Transverse colon (tissue), 4 donors: Measurements from ENCODE around the gene SDK2. TPM values are rescaled to one million over a fixed set of nuclear protein-coding genes. Genes with fewer than 3 reads are reported as not detected.

Source experiments
- DNase-seq: peaks from one replicate; pipeline ENCODE4 v3.0.0-alpha.2; 2019
- H3K27ac ChIP-seq, 4 donors: fragments of 200-600 bp; sonication (generic); 2 replicates each; pipeline ENCODE4 v1.5.1; 2016 to 2018; ENCODE audit warnings: inconsistent platforms in 4 of 4
- H3K27me3 ChIP-seq: fragments of 200-600 bp; sonication (generic); 2 replicates; pipeline ENCODE4 v1.5.1; 2017; ENCODE audit warnings: inconsistent platforms
- H3K36me3 ChIP-seq, 4 donors: fragments of 200-600 bp; sonication (generic); 2 replicates each; pipeline ENCODE4 v1.5.1; 2017 to 2019; ENCODE audit warnings: inconsistent platforms in 4 of 4
- H3K4me1 ChIP-seq, 4 donors: fragments of 200-600 bp; sonication (generic); 2 replicates each; pipeline ENCODE4 v1.5.1; 2017 to 2020; ENCODE audit warnings: inconsistent platforms in 4 of 4
- H3K4me3 ChIP-seq, 4 donors: fragments of 200-600 bp; sonication (generic); 1 replicate in 1 of 4; 2 replicates in 3 of 4; pipeline versions ENCODE4 v1.5.1 to v1.6.1; 2017 to 2019; ENCODE audit warnings: inconsistent platforms in 4 of 4
- H3K9me3 ChIP-seq, 2 donors: fragments of 200-600 bp; sonication (generic); 2 replicates each; pipeline ENCODE4 v1.5.1; 2017 to 2019; ENCODE audit warnings: inconsistent platforms in 2 of 2
- CTCF ChIP-seq, 5 experiments: fragments of 200-600 bp in 3 of 5; fragments of 450-650 bp in 2 of 5; sonication (generic) in 3 of 5; IDR thresholded peaks; 1 replicate in 2 of 5; 2 replicates in 3 of 5; pipeline ENCODE4 v1.5.1; 2016 to 2017; ENCODE audit warnings: antibody characterized with exemption in 5 of 5, inconsistent platforms in 3 of 5, mild to moderate bottlenecking in 2 of 5, moderate library complexity in 1 of 5
- EP300 ChIP-seq: sonication (generic); formaldehyde crosslinking; IDR thresholded peaks from one replicate; pipeline ENCODE4 v1.6.1; 2017; ENCODE audit warnings: antibody characterized with exemption, low read depth
- POLR2A ChIP-seq: fragments of 450-650 bp; IDR thresholded peaks from one replicate; pipeline ENCODE4 v1.6.1; 2016; ENCODE audit warnings: antibody characterized with exemption, mild to moderate bottlenecking, moderate library complexity
- POLR2AphosphoS5 ChIP-seq, 3 donors: sonication (generic); formaldehyde crosslinking; IDR thresholded peaks; one replicate each; pipeline ENCODE4 v1.6.1; 2016; ENCODE audit warnings: antibody characterized with exemption in 3 of 3
- WGBS, 2 donors: methylation state at CpG; one replicate each; pipeline ENCODE4 v1.1.5; 2018; ENCODE audit warnings: low coverage in 1 of 2; 5-methylcytosine and 5-hydroxymethylcytosine counted together
- in situ Hi-C, 4 donors: fragments of 200-750 bp; cut with MboI; loops; one replicate each; pipeline versions ENCODE4 v1.15.0 to v1.15.1; 2017; ENCODE audit warnings: low sequenced_read_pairs in 3 of 4, low pct_ligation_motif_present in 1 of 4, low pct_unique_long_range_greater_than_20kb in 1 of 4
- intact Hi-C: fragments of 100-400 bp; cut with DNase I; formaldehyde crosslinking; loops from one replicate; pipeline ENCODE4 v1.15.1; 2023; ENCODE audit warnings: low total_unique reads
- total RNA-seq, 4 donors: library from RNA; depleted of rRNA; stranded (reverse); fragments of >200 nt; gene quantifications; one replicate each; pipeline ENCODE4 v1.1.0, GENCODE V29; 2016

The SDK2 gene
- total RNA-seq, 4 donors from 2014 or later = 2.6 to 9.8 (median 3.4) TPM

- TF ChIP-seq POLR2A (no peak), POLR2AphosphoS5 (IDR thresholded peaks at IDR 0.05) (no peak), EP300 (no peak), CTCF (IDR thresholded peaks at IDR 0.05) (no peak)
- no peaks in the 10 kb centered on the region for H3K4me1 ChIP-seq
- in situ Hi-C loops = no loop called here
- H3K9me3 ChIP-seq = no peaks in the 10 kb centered on the region
- no peaks in the 10 kb centered on the region for H3K27me3 ChIP-seq
- H3K36me3 ChIP-seq = no peaks in the 10 kb centered on the region
- H3K27ac ChIP-seq = no peak overlapping the region
- DNase-seq = no peak
- H3K4me3 ChIP-seq = no peak overlapping the region
- intact Hi-C loops = no loop called here
- whole genome bisulfite sequencing, 2 donors = 90 to 95% methylated on average over 4 to 6 of the region's 6 CpGs
These were observed 96.5 kb downstream of the SDK2 start for GRCh38 chr17:73547790-73548189.

GRCh38 chr17:73546770-73547536, 97.3 kb downstream of the SDK2 start:
- Histone ChIP-seq H3K9me3 (no peaks in the 10 kb centered on the region), H3K4me1 (no peaks in the 10 kb centered on the region), H3K27ac (no peak overlapping the region), H3K4me3 (no peak overlapping the region), H3K27me3 (no peaks in the 10 kb centered on the region), H3K36me3 (no peaks in the 10 kb centered on the region)
- DNase-seq = peak; percentile 70
- WGBS, 2 donors = 72% methylated on average over 12 of the region's 12 CpGs; no CpG with 5 or more reads in 1 of the 2 donors
- in situ Hi-C loops (no loop called here), intact Hi-C loops (no loop called here)
- TF ChIP-seq POLR2A (no peak), EP300 (no peak), CTCF (IDR thresholded peaks at IDR 0.05) (no peak), POLR2AphosphoS5 (IDR thresholded peaks at IDR 0.05) (no peak)

- Histone ChIP-seq H3K27ac (no peak overlapping the region), H3K27me3 (no peaks in the 10 kb centered on the region), H3K9me3 (no peaks in the 10 kb centered on the region), H3K36me3 (no peaks in the 10 kb centered on the region), H3K4me3 (no peak overlapping the region), H3K4me1 (no peaks in the 10 kb centered on the region)
- in situ Hi-C loops = no loop called here
- DNase-seq = no peak
- 88 to 94% methylated on average over 5 to 11 of the region's 11 CpGs for WGBS, 2 donors
- intact Hi-C loops = no loop called here
- TF ChIP-seq EP300 (no peak), CTCF (IDR thresholded peaks at IDR 0.05) (no peak), POLR2AphosphoS5 (IDR thresholded peaks at IDR 0.05) (no peak), POLR2A (no peak)
These were observed 98.1 kb downstream of the SDK2 start for GRCh38 chr17:73546114-73546513.

GRCh38 chr17:73545109-73546032, 98.9 kb downstream of the SDK2 start:
- intact Hi-C loops = no loop called here
- 60 to 84% methylated on average over 1 to 17 of the region's 17 CpGs for WGBS, 2 donors
- in situ Hi-C loops = no loop called here
- H3K27ac ChIP-seq = no peak overlapping the region
- no peak overlapping the region for H3K4me3 ChIP-seq
- DNase-seq = no peak
- no peaks in the 10 kb centered on the region for H3K36me3 ChIP-seq
- TF ChIP-seq POLR2A (no peak), CTCF (IDR thresholded peaks at IDR 0.05) (no peak)
- no peaks in the 10 kb centered on the region for H3K9me3 ChIP-seq
- H3K27me3 ChIP-seq = no peaks in the 10 kb centered on the region
- no peaks in the 10 kb centered on the region for H3K4me1 ChIP-seq
